Small intestine (tissue), 7 donors: ENCODE data around the gene PTPN6. TPM values are rescaled to one million over a fixed set of nuclear protein-coding genes. Genes with fewer than 3 reads are reported as not detected.

Experiments
- DNase-seq, 2 donors: peaks; one replicate each; pipeline versions ENCODE4 v3.0.0 to v3.0.0-alpha.2; 2013
- FAIRE-seq: peaks from 2 replicates; lab custom pipeline; 2012; peaks lifted over from hg19 to GRCh38; lab: Jason Lieb, UNC
- H3K27ac ChIP-seq, 3 donors: one replicate each; pipeline ENCODE4 v1.5.1; 2013; ENCODE audit warnings: low read length in 2 of 3, mild to moderate bottlenecking in 2 of 3, control low read depth in 1 of 3, inconsistent platforms in 1 of 3, low read depth in 1 of 3, moderate library complexity in 1 of 3
- H3K27me3 ChIP-seq, 3 donors: one replicate each; pipeline ENCODE4 v1.6.1; 2013; ENCODE audit warnings: low read length in 3 of 3, inconsistent platforms in 1 of 3; ENCODE audit not compliant: control insufficient read depth in 3 of 3, insufficient read depth in 3 of 3
- H3K36me3 ChIP-seq, 3 donors: one replicate each; pipeline ENCODE4 v1.6.1; 2013; ENCODE audit warnings: low read length in 3 of 3, inconsistent platforms in 1 of 3, low read depth in 1 of 3, mild to moderate bottlenecking in 1 of 3, moderate library complexity in 1 of 3; ENCODE audit not compliant: control insufficient read depth in 3 of 3, insufficient read depth in 2 of 3
- H3K4me1 ChIP-seq, 3 donors: one replicate each; pipeline ENCODE4 v1.6.1; 2013; ENCODE audit warnings: low read length in 2 of 3, inconsistent platforms in 1 of 3, low read depth in 1 of 3, mild to moderate bottlenecking in 1 of 3, moderate library complexity in 1 of 3; ENCODE audit not compliant: control insufficient read depth in 3 of 3, insufficient read depth in 2 of 3
- H3K4me3 ChIP-seq, 3 donors: one replicate each; pipeline ENCODE4 v1.5.1; 2013; ENCODE audit warnings: low read length in 3 of 3, control low read depth in 1 of 3, inconsistent platforms in 1 of 3, low read depth in 1 of 3, mild to moderate bottlenecking in 1 of 3, moderate library complexity in 1 of 3
- H3K9me3 ChIP-seq, 2 donors: one replicate each; pipeline ENCODE4 v1.6.1; 2013; ENCODE audit warnings: low read depth in 1 of 2, low read length in 1 of 2; ENCODE audit not compliant: control insufficient read depth in 2 of 2, insufficient read depth in 1 of 2
- WGBS, 3 donors: extraction: QIAGEN DNeasy Blood & Tissue Kit; methylation state at CpG; one replicate each; pipeline ENCODE4 v1.1.7; 2013; 5-methylcytosine and 5-hydroxymethylcytosine counted together
- polyA plus RNA-seq, 4 donors: library from polyadenylated mRNA; stranded (reverse) in 3 of 4; unstranded in 1 of 4; fragments of 200-250 nt in 3 of 4; fragments of 120-200 nt in 1 of 4; gene quantifications; one replicate each; pipeline versions ENCODE4 v1.2.1 to v1.2.3, GENCODE V29; 2013
- donor health status: healthy with polysubstance abuse.
- donor health status: control.
- donor health status: control.
- donor health status: Bipolar disorder and iron deficiency.
- donor health status: healthy.

Gene PTPN6
- polyA plus RNA-seq, 4 donors: 37.4 to 81.1 (median 58.7) TPM

DNA sequence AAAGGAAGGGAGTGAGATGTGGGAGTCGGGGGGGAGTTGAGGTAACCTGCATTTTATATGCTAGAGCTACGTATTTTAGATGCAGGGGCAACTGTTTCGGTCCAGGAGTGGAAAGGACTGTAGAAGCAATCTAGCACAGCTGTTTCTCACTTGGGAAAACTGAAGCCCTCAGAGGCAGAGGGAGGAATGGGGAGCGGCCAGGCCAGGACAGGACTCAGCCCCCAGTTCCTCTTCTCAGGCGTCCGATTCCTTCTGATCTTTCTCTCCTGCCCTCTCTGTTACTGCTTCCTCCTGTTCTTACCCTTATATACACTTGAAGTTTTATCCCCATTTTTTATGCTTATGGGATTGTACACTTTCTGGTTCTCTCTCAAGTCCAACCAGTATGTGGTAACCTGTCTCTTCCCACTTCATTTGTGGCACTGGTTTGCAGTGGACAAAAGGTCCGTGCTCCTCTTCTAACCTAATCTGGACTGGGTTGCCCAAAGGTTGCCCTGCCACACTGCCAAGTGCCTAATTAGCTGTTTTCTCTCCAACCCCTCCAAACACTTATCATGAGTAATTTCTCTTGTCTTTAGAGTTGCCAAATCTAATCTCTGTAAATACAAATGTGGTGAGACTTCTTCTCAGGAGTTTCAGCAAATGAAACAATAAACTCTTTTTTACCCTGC is 50.9 kb downstream of the PTPN6 start:
- H3K4me1 ChIP-seq: peaks cover 2 to 19% (median 4%) of the 10 kb centered on the region in 3 donors
- no peak for FAIRE-seq
- H3K4me3 ChIP-seq: no peak overlapping the region
- 85 to 91% (median 87%) methylated on average over 7 of the region's 7 CpGs for WGBS, 3 donors
- no peaks in the 10 kb centered on the region for H3K27me3 ChIP-seq
- DNase-seq: no peak
- no peak overlapping the region for H3K27ac ChIP-seq
- no peaks in the 10 kb centered on the region for H3K9me3 ChIP-seq
- peaks cover 0 to 27% (median 9%) of the 10 kb centered on the region in 3 donors for H3K36me3 ChIP-seq

DNA sequence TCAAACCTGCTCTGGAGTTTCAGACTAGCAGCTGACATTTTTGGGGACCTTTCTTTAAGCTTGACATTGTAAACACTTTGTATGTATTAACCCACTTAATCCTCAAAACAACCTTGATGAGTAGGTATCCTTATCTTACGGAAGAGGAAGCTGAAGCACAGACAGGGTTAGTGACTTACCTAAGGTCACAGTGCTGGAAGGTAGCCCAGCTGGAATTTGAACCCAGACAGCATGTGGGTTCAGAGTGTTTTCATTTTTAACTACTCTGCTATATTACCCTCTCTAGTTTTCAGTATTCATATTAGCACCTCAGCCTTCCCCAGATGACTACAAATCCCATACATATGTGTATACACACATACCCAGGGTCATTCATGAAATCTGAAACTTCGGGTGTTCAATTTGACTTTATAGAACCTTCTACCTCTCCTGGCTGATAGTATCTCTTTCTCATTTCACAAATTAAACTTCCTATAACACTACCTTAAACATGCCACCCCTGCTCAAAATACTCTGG is 53.2 kb downstream of the PTPN6 start:
- FAIRE-seq: no peak
- Histone ChIP-seq H3K4me1 (peaks cover 0 to 3% (median 3%) of the 10 kb centered on the region in 3 donors), H3K9me3 (no peaks in the 10 kb centered on the region), H3K4me3 (no peak overlapping the region), H3K27me3 (no peaks in the 10 kb centered on the region), H3K36me3 (peaks cover 0 to 26% (median 3%) of the 10 kb centered on the region in 3 donors), H3K27ac (no peak overlapping the region)
- 28 to 68% (median 45%) methylated on average over 2 of the region's 2 CpGs for WGBS, 3 donors
- DNase-seq: peak in 1 of 2 donors; percentile 66

DNA sequence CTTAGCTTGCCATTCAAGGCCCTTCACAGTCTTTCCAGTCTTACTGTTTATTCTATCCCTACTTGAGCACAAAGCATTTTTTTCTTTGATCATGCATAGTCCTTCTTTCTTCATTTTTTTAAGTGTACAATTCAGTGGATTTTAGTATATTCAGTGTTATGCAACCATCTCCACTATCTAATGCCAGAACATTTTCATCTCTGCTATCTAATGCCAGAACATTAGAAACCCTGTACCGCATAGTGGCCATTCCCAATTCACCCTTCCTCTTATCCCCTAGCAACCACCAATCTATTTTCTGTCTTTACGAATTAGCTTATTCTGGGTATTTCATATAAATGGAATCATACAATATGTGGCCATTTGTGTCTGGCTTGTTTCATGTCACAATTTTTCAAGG is 53.7 kb downstream of the PTPN6 start:
- no peak for FAIRE-seq

DNA sequence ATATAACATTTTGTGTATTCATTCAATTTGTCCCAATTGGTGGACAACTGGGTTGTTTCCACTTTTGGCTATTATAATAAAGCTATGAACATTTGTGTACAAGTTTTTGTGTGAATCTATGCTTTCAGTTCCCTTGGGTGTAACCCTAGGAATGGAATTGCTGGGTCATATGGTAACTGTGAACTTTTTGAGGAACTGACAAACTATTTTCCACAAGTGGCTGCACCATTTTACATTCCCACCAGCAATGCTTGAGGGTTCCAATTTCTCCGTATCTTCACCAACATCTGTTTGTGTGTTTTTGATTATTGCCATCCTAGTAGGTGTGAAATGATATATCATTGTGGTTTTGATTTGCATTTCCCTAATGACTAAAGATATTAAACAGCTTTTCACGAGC is 54.2 kb downstream of the PTPN6 start:
- H3K27ac ChIP-seq: no peak overlapping the region
- no peaks in the 10 kb centered on the region for H3K27me3 ChIP-seq
- H3K4me3 ChIP-seq: no peak overlapping the region
- 66 to 86% (median 79%) methylated on average over 2 of the region's 2 CpGs for WGBS, 3 donors
- FAIRE-seq (no peak), DNase-seq (no peak)
- peaks cover 0 to 3% (median 0%) of the 10 kb centered on the region in 3 donors for H3K4me1 ChIP-seq
- H3K9me3 ChIP-seq: no peaks in the 10 kb centered on the region
- peaks cover 1 to 24% (median 3%) of the 10 kb centered on the region in 3 donors for H3K36me3 ChIP-seq

More for the DNA sequence above, 53.7 kb downstream of the PTPN6 start:
- Histone ChIP-seq H3K36me3 (peaks cover 0 to 26% (median 3%) of the 10 kb centered on the region in 3 donors), H3K4me3 (no peak overlapping the region), H3K27ac (no peak overlapping the region), H3K9me3 (no peaks in the 10 kb centered on the region), H3K4me1 (peaks cover 0 to 3% (median 0%) of the 10 kb centered on the region in 3 donors), H3K27me3 (no peaks in the 10 kb centered on the region)
- 86 to 95% (median 95%) methylated on average over 2 of the region's 2 CpGs for WGBS, 3 donors
- DNase-seq: no peak

DNA sequence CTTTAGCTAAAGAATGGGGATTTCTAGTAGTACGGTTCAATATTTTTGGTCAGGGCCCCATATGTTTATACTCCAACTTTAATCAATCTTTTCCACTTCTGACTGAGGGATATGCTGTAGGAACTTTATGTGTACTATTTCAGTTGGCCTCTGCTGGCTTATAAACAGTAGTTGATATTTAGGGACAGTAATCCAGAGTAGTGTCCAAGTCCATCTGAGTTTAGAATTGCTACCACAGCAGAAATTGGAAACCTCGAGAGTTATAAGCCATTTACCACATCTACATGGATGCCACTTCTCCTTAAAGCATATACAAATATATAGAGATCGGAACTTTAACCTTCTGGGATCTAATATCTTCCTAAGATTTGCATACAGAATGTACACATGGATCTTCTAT is 55.5 kb downstream of the PTPN6 start:
- Histone ChIP-seq H3K4me1 (peaks cover 0 to 3% (median 0%) of the 10 kb centered on the region in 3 donors), H3K36me3 (peaks cover 2 to 29% (median 2%) of the 10 kb centered on the region in 3 donors), H3K27me3 (no peaks in the 10 kb centered on the region), H3K9me3 (no peaks in the 10 kb centered on the region), H3K27ac (no peak overlapping the region), H3K4me3 (no peak overlapping the region)
- DNase-seq (no peak), FAIRE-seq (no peak)
- 87 to 89% (median 88%) methylated on average over 3 of the region's 3 CpGs for WGBS, 3 donors

DNA sequence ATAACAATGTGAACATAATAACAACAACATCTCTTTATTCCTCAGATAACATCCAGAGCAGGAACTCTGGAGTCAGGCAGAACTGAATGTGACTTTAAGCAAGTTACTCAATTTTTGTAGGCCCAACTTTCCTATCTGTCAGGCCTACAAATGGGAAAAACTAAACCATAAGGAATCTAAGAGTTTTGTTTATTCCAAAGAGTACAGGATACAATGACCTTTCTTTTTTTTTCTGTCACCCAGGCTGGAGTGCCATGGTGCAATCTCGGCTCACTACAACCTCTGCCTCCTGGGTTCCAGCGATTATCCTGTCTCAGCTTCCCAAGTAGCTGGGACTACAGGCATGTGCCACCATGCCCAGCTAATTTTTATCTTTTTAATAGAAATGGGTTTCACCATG is 57.7 kb downstream of the PTPN6 start:
- H3K4me1 ChIP-seq: peaks cover 3 to 12% (median 6%) of the 10 kb centered on the region in 3 donors
- WGBS, 3 donors: 89 to 92% (median 90%) methylated on average over 2 of the region's 2 CpGs
- H3K36me3 ChIP-seq: peaks cover 2 to 33% (median 10%) of the 10 kb centered on the region in 3 donors
- no peaks in the 10 kb centered on the region for H3K9me3 ChIP-seq
- H3K27ac ChIP-seq: no peak overlapping the region
- H3K4me3 ChIP-seq: no peak overlapping the region
- DNase-seq: no peak
- no peak for FAIRE-seq
- H3K27me3 ChIP-seq: no peaks in the 10 kb centered on the region

DNA sequence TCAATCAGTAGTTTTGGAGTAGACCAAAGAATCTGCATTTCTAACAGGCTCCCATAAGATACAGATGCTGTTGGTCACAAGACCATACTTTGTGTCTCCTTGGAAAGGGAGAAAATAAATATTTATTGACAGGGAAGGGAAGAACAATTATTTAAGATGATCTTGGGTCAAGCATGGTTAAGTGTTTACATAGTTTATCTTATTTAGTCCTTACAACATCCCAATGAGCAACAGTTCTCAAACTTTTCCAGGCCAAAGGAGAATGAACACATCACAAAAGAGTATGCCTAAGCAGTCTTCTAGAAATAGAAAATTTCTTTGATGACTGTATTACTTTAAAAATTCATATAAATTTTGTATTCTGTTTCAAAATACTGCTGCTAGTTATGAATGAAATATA is 58.4 kb downstream of the PTPN6 start:
- peaks cover 4 to 33% (median 10%) of the 10 kb centered on the region in 3 donors for H3K36me3 ChIP-seq
- no peak for FAIRE-seq
- no peaks in the 10 kb centered on the region for H3K27me3 ChIP-seq
- peaks cover 3 to 12% (median 8%) of the 10 kb centered on the region in 3 donors for H3K4me1 ChIP-seq
- H3K9me3 ChIP-seq: no peaks in the 10 kb centered on the region
- H3K27ac ChIP-seq: no peak overlapping the region
- H3K4me3 ChIP-seq: no peak overlapping the region
- DNase-seq: no peak
